H1 (cell line): ENCODE results near the gene ITGAV. TPM values are rescaled to one million over a fixed set of nuclear protein-coding genes. Genes with fewer than 3 reads are reported as not detected.

ENCODE experiments used
- CHD7 ChIP-seq: fragments of 300-600 bp; sonication (generic); IDR thresholded peaks from 2 replicates; pipeline ENCODE4 v1.7.1; 2012; ENCODE audit warnings: low read length, moderate library complexity, mild to moderate bottlenecking, inconsistent platforms; ENCODE audit not compliant: insufficient replicate concordance
- FOSL1 ChIP-seq: IDR thresholded peaks from 2 replicates; pipeline ENCODE4 v1.6.1; 2011; ENCODE audit warnings: mild to moderate bottlenecking, low read depth, low read length, moderate library complexity; ENCODE audit not compliant: insufficient read depth
- KDM4A ChIP-seq: IDR thresholded peaks from one replicate; pipeline ENCODE4 v1.7.1; 2012; ENCODE audit warnings: low read depth, mild to moderate bottlenecking, moderate library complexity, low read length, inconsistent platforms; ENCODE audit not compliant: severe bottlenecking
- NRF1 ChIP-seq: IDR thresholded peaks from 2 replicates; pipeline ENCODE4 v1.6.1; 2011; ENCODE audit warnings: mild to moderate bottlenecking, low read depth, low read length, improper control_type of control experiment
- POLR2A ChIP-seq, 2 experiments: IDR thresholded peaks; 1 replicate in 1 of 2; 2 replicates in 1 of 2; pipeline ENCODE4 v1.6.1; 2011; ENCODE audit warnings: low read depth in 2 of 2, low read length in 2 of 2, mild to moderate bottlenecking in 2 of 2; ENCODE audit errors: control extremely low read depth in 1 of 2
- SAP30 ChIP-seq: fragments of 300-600 bp; sonication (generic); IDR thresholded peaks from 2 replicates; pipeline ENCODE4 v1.7.1; 2012; ENCODE audit warnings: low read length, moderate library complexity, mild to moderate bottlenecking, inconsistent platforms; ENCODE audit not compliant: insufficient read depth, insufficient replicate concordance
- YY1 ChIP-seq: IDR thresholded peaks from 2 replicates; pipeline ENCODE4 v1.6.1; 2011; ENCODE audit warnings: low read depth, mild to moderate bottlenecking, low read length
- polyA plus RNA-seq, 7 experiments: library from polyadenylated mRNA; depleted of rRNA in 3 of 7; stranded (reverse) in 5 of 7; unstranded in 2 of 7; fragments of >200 nt in 5 of 7; fragments of 200-250 nt in 2 of 7; gene quantifications; 1 replicate in 5 of 7; 2 replicates in 1 of 7; 4 replicates in 1 of 7; pipeline versions ENCODE4 v1.2.1 to v1.2.3, GENCODE V29; 2011 to 2013; ENCODE audit warnings: missing spikeins in 2 of 7, mixed read lengths in 2 of 7
- total RNA-seq: library from RNA; stranded (reverse); fragmentation: NEBNext Ultra II Directional; extraction: Animal tissue kit (Norgen Biotek cat#: 25700); gene quantifications from 2 replicates; pipeline ENCODE4 v1.2.1, GENCODE V29; 2021

Gene ITGAV
- total and polyA plus RNA-seq, 2 of the 8 experiments (the other 6 are each of a cell fraction or from before 2014, with no cell fraction given): 11.7 to 42.4 TPM

GRCh38 chr2:186612026-186612425 is 22.2 kb downstream of the ITGAV start (continued):
- TF ChIP-seq CHD7 (no peak), YY1 (no peak), FOSL1 (no peak), KDM4A (no peak), NRF1 (no peak), SAP30 (no peak), POLR2A (IDR thresholded peaks at IDR 0.05; ENCODE audit: control extremely low read depth in 1 of 2, low read depth in 2 of 2, low read length in 2 of 2) (no peak)
